ENCODE results near the gene STIM1. TPM values are rescaled to one million over a fixed set of nuclear protein-coding genes. Genes with fewer than 3 reads are reported as not detected.

The STIM1 gene
- total RNA-seq, 1 donor from 2014 or later: 46.9 TPM

GRCh38 chr11:3907590-3907989, 52.1 kb downstream of the STIM1 start:
- TF ChIP-seq CTCF (IDR thresholded peaks at IDR 0.05): no peak
- Mint-ChIP-seq H3K27ac (ENCODE audit: unreplicated experiment) (no peak overlapping the region), H3K4me3 (ENCODE audit: unreplicated experiment) (no peak overlapping the region), H3K4me1 (ENCODE audit: unreplicated experiment) (peaks cover 22% of the 10 kb centered on the region), H3K9me3 (ENCODE audit: unreplicated experiment) (no peaks in the 10 kb centered on the region), H3K27me3 (ENCODE audit: unreplicated experiment) (no peaks in the 10 kb centered on the region), H3K36me3 (ENCODE audit: unreplicated experiment) (no peaks in the 10 kb centered on the region)
- no peak for DNase-seq (ENCODE audit: extremely low spot score, unreplicated experiment)

GRCh38 chr11:3909901-3910300, 54.4 kb downstream of the STIM1 start:
- H3K27me3 Mint-ChIP-seq (ENCODE audit: unreplicated experiment): no peaks in the 10 kb centered on the region
- TF ChIP-seq CTCF (IDR thresholded peaks at IDR 0.05): no peak
- no peak overlapping the region for H3K27ac Mint-ChIP-seq (ENCODE audit: unreplicated experiment)
- H3K4me3 Mint-ChIP-seq (ENCODE audit: unreplicated experiment): no peak overlapping the region
- H3K9me3 Mint-ChIP-seq (ENCODE audit: unreplicated experiment): no peaks in the 10 kb centered on the region
- no peak for DNase-seq (ENCODE audit: extremely low spot score, unreplicated experiment)
- no peaks in the 10 kb centered on the region for H3K36me3 Mint-ChIP-seq (ENCODE audit: unreplicated experiment)
- peaks cover 13% of the 10 kb centered on the region for H3K4me1 Mint-ChIP-seq (ENCODE audit: unreplicated experiment)

DNA sequence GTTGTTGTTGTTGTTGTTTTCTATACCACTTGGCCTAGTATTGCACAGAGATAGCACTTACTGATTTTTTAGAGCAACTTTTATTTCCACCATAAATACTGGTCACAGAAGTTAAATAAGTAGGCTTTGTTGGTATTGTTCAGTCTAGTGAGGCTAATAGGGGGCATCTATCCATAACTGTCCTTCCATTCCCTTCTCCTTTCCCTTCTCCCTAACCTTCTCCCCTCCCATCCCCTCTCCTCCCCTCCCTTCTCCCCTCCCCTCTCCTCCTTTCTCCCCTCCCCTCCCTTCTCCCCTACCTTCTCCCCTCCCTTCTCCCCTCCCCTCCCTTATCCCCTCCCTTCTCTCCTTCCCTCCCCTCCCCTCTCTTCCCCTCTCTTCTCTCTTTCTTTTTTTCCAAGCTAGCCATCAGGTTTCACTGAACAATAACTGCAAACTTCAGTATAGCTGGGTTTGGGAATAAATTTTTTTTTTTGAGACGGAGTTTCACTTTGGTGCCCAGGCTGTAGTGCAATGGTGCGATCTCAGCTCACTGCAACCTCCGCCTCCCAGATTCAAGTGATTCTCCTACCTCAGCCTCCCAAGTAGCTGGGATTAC, 56.5 kb downstream of the STIM1 start:
- Mint-ChIP-seq H3K4me1 (ENCODE audit: unreplicated experiment) (peaks cover 2% of the 10 kb centered on the region), H3K4me3 (ENCODE audit: unreplicated experiment) (no peak overlapping the region), H3K36me3 (ENCODE audit: unreplicated experiment) (no peaks in the 10 kb centered on the region), H3K9me3 (ENCODE audit: unreplicated experiment) (no peaks in the 10 kb centered on the region), H3K27me3 (ENCODE audit: unreplicated experiment) (no peaks in the 10 kb centered on the region), H3K27ac (ENCODE audit: unreplicated experiment) (no peak overlapping the region)
- TF ChIP-seq CTCF (IDR thresholded peaks at IDR 0.05): no peak
- no peak for DNase-seq (ENCODE audit: extremely low spot score, unreplicated experiment)

DNA sequence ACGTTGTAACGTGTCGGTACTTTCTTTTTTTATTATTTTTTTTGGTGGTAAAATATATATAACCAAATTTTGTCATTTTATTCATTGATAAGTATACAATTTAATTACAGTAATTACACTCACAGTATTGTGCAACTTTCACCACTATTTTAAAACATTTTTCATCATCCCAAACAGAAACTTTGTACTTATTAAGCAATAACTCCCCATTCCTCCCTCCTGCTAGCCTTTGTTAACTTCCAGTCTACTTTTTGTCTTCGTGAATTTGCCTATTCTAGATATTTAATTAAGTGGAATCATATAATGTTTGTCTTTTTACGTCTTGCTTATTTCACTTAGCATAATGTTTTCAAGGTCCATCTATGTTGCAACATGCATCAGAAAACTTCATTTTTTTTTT, 58.5 kb downstream of the STIM1 start:
- H3K9me3 Mint-ChIP-seq (ENCODE audit: unreplicated experiment): no peaks in the 10 kb centered on the region
- no peak overlapping the region for H3K4me3 Mint-ChIP-seq (ENCODE audit: unreplicated experiment)
- peaks cover 4% of the 10 kb centered on the region for H3K4me1 Mint-ChIP-seq (ENCODE audit: unreplicated experiment)
- H3K36me3 Mint-ChIP-seq (ENCODE audit: unreplicated experiment): no peaks in the 10 kb centered on the region
- no peak for DNase-seq (ENCODE audit: extremely low spot score, unreplicated experiment)
- no peak overlapping the region for H3K27ac Mint-ChIP-seq (ENCODE audit: unreplicated experiment)
- no peak for TF ChIP-seq CTCF (IDR thresholded peaks at IDR 0.05)
- no peaks in the 10 kb centered on the region for H3K27me3 Mint-ChIP-seq (ENCODE audit: unreplicated experiment)

DNA sequence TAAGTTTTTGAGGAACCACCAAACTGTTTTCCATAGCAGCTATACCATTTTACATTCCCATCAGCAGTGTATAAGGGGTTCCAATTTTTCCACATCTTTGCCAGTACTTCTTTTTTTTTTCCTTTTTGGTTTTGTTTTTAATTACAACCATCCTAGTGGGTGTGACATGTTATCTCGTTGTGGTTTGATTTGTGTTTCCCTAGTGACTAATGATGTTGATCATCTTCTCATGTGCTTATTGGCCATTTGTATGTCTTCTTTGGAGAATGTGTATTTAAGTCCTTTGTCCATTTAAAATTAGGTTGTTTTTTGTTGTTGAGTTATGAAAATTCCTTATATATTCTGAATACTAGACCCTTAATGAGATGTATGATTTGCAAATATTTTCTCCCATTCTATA, 59.3 kb downstream of the STIM1 start:
- H3K4me1 Mint-ChIP-seq (ENCODE audit: unreplicated experiment): peaks cover 12% of the 10 kb centered on the region

More for the DNA sequence above, 59.3 kb downstream of the STIM1 start:
- no peak for TF ChIP-seq CTCF (IDR thresholded peaks at IDR 0.05)
- H3K27ac Mint-ChIP-seq (ENCODE audit: unreplicated experiment): no peak overlapping the region
- no peak overlapping the region for H3K4me3 Mint-ChIP-seq (ENCODE audit: unreplicated experiment)
- no peaks in the 10 kb centered on the region for H3K27me3 Mint-ChIP-seq (ENCODE audit: unreplicated experiment)
- H3K9me3 Mint-ChIP-seq (ENCODE audit: unreplicated experiment): no peaks in the 10 kb centered on the region
- H3K36me3 Mint-ChIP-seq (ENCODE audit: unreplicated experiment): no peaks in the 10 kb centered on the region
- DNase-seq (ENCODE audit: extremely low spot score, unreplicated experiment): no peak
